Measurements from ENCODE around the gene PGLYRP2. TPM values are rescaled to one million over a fixed set of nuclear protein-coding genes. Genes with fewer than 3 reads are reported as not detected.

The PGLYRP2 gene
- total RNA-seq, 1 donor from 2014 or later, result not detected

DNA sequence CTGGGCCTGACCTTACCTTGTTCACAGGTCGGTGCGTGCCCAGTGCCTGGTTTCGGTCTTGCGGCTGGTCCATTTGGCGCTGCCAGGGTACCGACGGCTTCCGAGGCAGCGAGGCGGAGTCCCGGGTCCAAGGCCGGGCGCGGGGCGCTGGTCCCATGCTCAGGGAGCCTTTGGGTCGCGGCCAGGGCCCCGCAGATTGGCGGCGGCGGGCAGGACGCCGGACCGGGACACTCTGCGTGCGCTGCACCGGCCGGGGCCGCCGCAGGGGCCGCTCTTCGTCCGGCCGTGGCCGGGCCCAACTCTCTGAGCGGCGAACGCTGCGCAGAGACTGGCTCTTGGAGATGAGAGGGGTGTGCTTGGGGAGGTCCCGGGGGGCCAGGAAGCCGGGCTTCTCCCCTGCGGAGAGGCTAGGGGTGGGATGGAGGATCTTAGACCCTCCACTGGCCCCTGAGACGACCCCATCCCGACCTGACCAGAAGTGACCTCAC, 26.2 kb downstream of the PGLYRP2 start:
- peak overlapping the region; percentile 77 for H3K4me3 Mint-ChIP-seq
- Histone ChIP-seq H3K4me2 (peak overlapping the region; percentile 73), H3K9ac (no peak overlapping the region), H3K36me3 (no peaks in the 10 kb centered on the region), H3K27me3 (peaks cover 58% of the 10 kb centered on the region), H3F3A (ENCODE audit: low read depth) (peaks cover 55% of the 10 kb centered on the region), H3K27ac (no peak overlapping the region), H3K79me2 (ENCODE audit: low read depth) (no peaks in the 10 kb centered on the region), H3K9me3 (ENCODE audit: low read depth) (no peaks in the 10 kb centered on the region), H4K20me1 (ENCODE audit: low read depth) (peaks cover 34% of the 10 kb centered on the region), H3K4me1 (peaks cover 12% of the 10 kb centered on the region), H3K4me3 (peak overlapping the region; percentile 43), H2AFZ (replicated peaks) (peak overlapping the region; percentile 71)
- TF ChIP-seq EZH2 (IDR thresholded peaks at IDR 0.05) (peak; percentile 75), EZH2phosphoT487 (IDR thresholded peaks at IDR 0.05) (peak; percentile 75)
- TF ChIP-seq, protein P1, sequence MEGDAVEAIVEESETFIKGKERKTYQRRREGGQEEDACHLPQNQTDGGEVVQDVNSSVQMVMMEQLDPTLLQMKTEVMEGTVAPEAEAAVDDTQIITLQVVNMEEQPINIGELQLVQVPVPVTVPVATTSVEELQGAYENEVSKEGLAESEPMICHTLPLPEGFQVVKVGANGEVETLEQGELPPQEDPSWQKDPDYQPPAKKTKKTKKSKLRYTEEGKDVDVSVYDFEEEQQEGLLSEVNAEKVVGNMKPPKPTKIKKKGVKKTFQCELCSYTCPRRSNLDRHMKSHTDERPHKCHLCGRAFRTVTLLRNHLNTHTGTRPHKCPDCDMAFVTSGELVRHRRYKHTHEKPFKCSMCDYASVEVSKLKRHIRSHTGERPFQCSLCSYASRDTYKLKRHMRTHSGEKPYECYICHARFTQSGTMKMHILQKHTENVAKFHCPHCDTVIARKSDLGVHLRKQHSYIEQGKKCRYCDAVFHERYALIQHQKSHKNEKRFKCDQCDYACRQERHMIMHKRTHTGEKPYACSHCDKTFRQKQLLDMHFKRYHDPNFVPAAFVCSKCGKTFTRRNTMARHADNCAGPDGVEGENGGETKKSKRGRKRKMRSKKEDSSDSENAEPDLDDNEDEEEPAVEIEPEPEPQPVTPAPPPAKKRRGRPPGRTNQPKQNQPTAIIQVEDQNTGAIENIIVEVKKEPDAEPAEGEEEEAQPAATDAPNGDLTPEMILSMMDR (IDR thresholded peaks at IDR 0.05), result peak; percentile 37
- H3K27me3 Mint-ChIP-seq (ENCODE audit: insufficient read depth, low read depth), result peaks cover 46% of the 10 kb centered on the region
- H3K36me3 Mint-ChIP-seq, result peaks cover 2% of the 10 kb centered on the region
- peak; percentile 64 for DNase-seq (ENCODE audit: low spot score)
- H3K9me3 Mint-ChIP-seq, result no peaks in the 10 kb centered on the region
- no peak overlapping the region for H3K27ac Mint-ChIP-seq
- H3K4me1 Mint-ChIP-seq, result peaks cover 20% of the 10 kb centered on the region

GRCh38 chr19:15452111-15453047, 26.9 kb downstream of the PGLYRP2 start:
- DNase-seq (ENCODE audit: low spot score), result peak; percentile 96
- Histone ChIP-seq H3K4me1 (peaks cover 12% of the 10 kb centered on the region), H3F3A (ENCODE audit: low read depth) (peaks cover 55% of the 10 kb centered on the region), H3K4me2 (peak overlapping the region; percentile 73), H3K36me3 (no peaks in the 10 kb centered on the region), H3K79me2 (ENCODE audit: low read depth) (no peaks in the 10 kb centered on the region), H3K9ac (no peak overlapping the region), H4K20me1 (ENCODE audit: low read depth) (peaks cover 29% of the 10 kb centered on the region), H3K27me3 (peaks cover 51% of the 10 kb centered on the region), H2AFZ (replicated peaks) (peak overlapping the region; percentile 71), H3K9me3 (ENCODE audit: low read depth) (no peaks in the 10 kb centered on the region), H3K27ac (no peak overlapping the region), H3K4me3 (peak overlapping the region; percentile 43)
- H3K9me3 Mint-ChIP-seq, result no peaks in the 10 kb centered on the region
- TF ChIP-seq EZH2phosphoT487 (IDR thresholded peaks at IDR 0.05) (no peak), EZH2 (IDR thresholded peaks at IDR 0.05) (no peak)
- TF ChIP-seq, protein P1 (IDR thresholded peaks at IDR 0.05), result no peak
- peaks cover 2% of the 10 kb centered on the region for H3K36me3 Mint-ChIP-seq
- peak overlapping the region; percentile 78 for H3K4me3 Mint-ChIP-seq
- H3K27me3 Mint-ChIP-seq (ENCODE audit: insufficient read depth, low read depth), result peaks cover 43% of the 10 kb centered on the region
- H3K4me1 Mint-ChIP-seq, result peaks cover 20% of the 10 kb centered on the region
- H3K27ac Mint-ChIP-seq, result no peak overlapping the region

- Mint-ChIP-seq H3K9me3 (no peaks in the 10 kb centered on the region), H3K27ac (peak overlapping the region; percentile 18), H3K36me3 (peaks cover 2% of the 10 kb centered on the region), H3K4me1 (peaks cover 20% of the 10 kb centered on the region), H3K4me3 (peak overlapping the region; percentile 85), H3K27me3 (ENCODE audit: insufficient read depth, low read depth) (peaks cover 33% of the 10 kb centered on the region)
- peak overlapping the region; percentile 31 for H3K4me2 ChIP-seq
- H2AFZ ChIP-seq (replicated peaks), result no peak overlapping the region
- no peak overlapping the region for H3K4me3 ChIP-seq
- H3K36me3 ChIP-seq, result no peaks in the 10 kb centered on the region
- H3K27me3 ChIP-seq, result peaks cover 32% of the 10 kb centered on the region
- no peaks in the 10 kb centered on the region for H3K9me3 ChIP-seq (ENCODE audit: low read depth)
- DNase-seq (ENCODE audit: low spot score), result no peak
- peaks cover 42% of the 10 kb centered on the region for H3F3A ChIP-seq (ENCODE audit: low read depth)
- no peak for TF ChIP-seq EZH2phosphoT487 (IDR thresholded peaks at IDR 0.05)
- no peak for TF ChIP-seq EZH2 (IDR thresholded peaks at IDR 0.05)
- TF ChIP-seq, protein P1 (IDR thresholded peaks at IDR 0.05), result no peak
- H3K27ac ChIP-seq, result no peak overlapping the region
- no peak overlapping the region for H3K9ac ChIP-seq
- peaks cover 15% of the 10 kb centered on the region for H4K20me1 ChIP-seq (ENCODE audit: low read depth)
- H3K4me1 ChIP-seq, result peaks cover 7% of the 10 kb centered on the region
- H3K79me2 ChIP-seq (ENCODE audit: low read depth), result no peaks in the 10 kb centered on the region
Observed at GRCh38 chr19:15450528-15450890, 28.8 kb downstream of the PGLYRP2 start.

All from neural progenitor cell (in vitro differentiated cells).